Liver (tissue), 3 donors: ENCODE results near the gene TRAK1.

Experiments used
- ATF3 ChIP-seq: IDR thresholded peaks from 2 replicates; pipeline ENCODE4 v1.6.1; 2016; ENCODE audit warnings: antibody characterized with exemption
- CTCF ChIP-seq: fragments of 150-350 bp; IDR thresholded peaks from 2 replicates; pipeline ENCODE4 v1.5.1; 2017; ENCODE audit warnings: improper control_type of control experiment, low read depth, low read length; ENCODE audit not compliant: missing input control
- EGR1 ChIP-seq, 2 donors: IDR thresholded peaks; 2 replicates each; pipeline ENCODE4 v1.6.1; 2016 to 2018; ENCODE audit warnings: antibody characterized with exemption in 2 of 2, low read depth in 2 of 2
- JUND ChIP-seq, 2 donors: IDR thresholded peaks; 2 replicates each; pipeline ENCODE4 v1.6.1; 2016; ENCODE audit warnings: antibody characterized with exemption in 2 of 2
- MAX ChIP-seq: IDR thresholded peaks from 2 replicates; pipeline ENCODE4 v1.6.1; 2016; ENCODE audit warnings: antibody characterized with exemption
- REST ChIP-seq: IDR thresholded peaks from 2 replicates; pipeline ENCODE4 v1.6.1; 2016; ENCODE audit warnings: antibody characterized with exemption, mild to moderate bottlenecking
- TAF1 ChIP-seq: conservative IDR thresholded peaks from 2 replicates; pipeline ENCODE4 v1.6.1; 2016; ENCODE audit warnings: antibody characterized with exemption, mild to moderate bottlenecking
- YY1 ChIP-seq: IDR thresholded peaks from 2 replicates; pipeline ENCODE4 v1.6.1; 2016; ENCODE audit warnings: antibody characterized with exemption, mild to moderate bottlenecking
- ZBTB33 ChIP-seq: IDR thresholded peaks from 2 replicates; pipeline ENCODE4 v1.6.1; 2016; ENCODE audit warnings: antibody characterized with exemption
- donor health status: healthy.
- donor health status: healthy.

GRCh38 chr3:42097566-42097946 is 6.4 kb downstream of the TRAK1 start:
- TF ChIP-seq EGR1 (IDR thresholded peaks at IDR 0.05; ENCODE audit: low read depth in 2 of 2) = no peak
- no peak for TF ChIP-seq CTCF
- no peak for TF ChIP-seq MAX
- TF ChIP-seq REST = no peak
- no peak for TF ChIP-seq ZBTB33
- no peak for TF ChIP-seq YY1
- no peak for TF ChIP-seq JUND (IDR thresholded peaks at IDR 0.05)
- TF ChIP-seq TAF1 = no peak
- no peak for TF ChIP-seq ATF3
